Head of caudate nucleus (tissue), 42 donors: ENCODE data around the gene QRSL1.
"Not testable (repeated sequence)": the region's sequence is repeated elsewhere in the genome, so short reads cannot be mapped to it uniquely, and the experiment has no call there.

Experiments used
- DNase-seq, 42 donors: peaks; one replicate each; pipeline versions ENCODE4 v3.0.0 to v3.0.0-alpha.2; 2020 to 2021; ENCODE audit warnings: mixed read lengths in 7 of 42
- intact Hi-C: fragments of 100-400 bp; cut with DNase I; formaldehyde crosslinking; loops from one replicate; pipeline ENCODE4 v1.15.0; 2022

QRSL1 gene

GRCh38 chr6:106620931-106621672, 8.3 kb upstream of the QRSL1 start:
- DNase-seq = no peak
- intact Hi-C loops = no loop called here

DNA sequence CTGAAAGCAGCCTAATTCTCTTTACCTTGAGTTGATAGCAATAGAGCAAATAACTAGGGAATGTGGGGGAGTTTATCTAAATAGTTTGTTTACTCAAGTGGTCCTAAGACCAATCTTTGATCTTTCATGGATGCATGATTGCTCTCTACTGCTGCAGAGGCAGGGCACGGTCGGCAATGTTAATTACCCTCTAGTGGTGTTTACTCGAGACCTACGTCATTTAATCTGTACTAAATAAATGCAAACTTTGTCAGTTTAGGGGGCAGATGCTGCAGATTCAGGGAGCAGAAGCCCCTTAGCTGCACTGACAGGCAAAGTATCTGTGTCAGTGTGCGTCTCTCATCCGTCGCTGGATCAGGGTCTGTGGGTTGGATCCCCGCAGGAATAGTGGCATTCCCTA, 7.0 kb upstream of the QRSL1 start:
- intact Hi-C loops = no loop called here
- DNase-seq = no peak

DNA sequence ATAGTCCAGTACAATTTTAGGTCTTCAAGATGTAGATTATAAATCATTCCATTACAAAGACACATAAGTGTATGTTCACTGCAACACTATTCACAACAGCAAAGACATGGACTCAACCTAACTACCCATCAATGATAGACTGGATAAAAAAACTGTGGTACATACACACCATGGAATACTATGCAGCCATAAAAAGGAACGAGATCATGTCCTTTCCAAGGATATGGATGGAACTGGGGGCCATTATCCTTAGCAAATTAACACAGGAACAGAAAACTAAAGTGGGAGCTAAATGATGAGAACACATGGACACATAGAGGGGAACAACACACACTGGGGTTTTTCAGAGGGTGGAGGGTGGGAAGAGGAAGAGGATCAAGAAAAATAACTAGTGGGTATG, 6.3 kb upstream of the QRSL1 start:
- intact Hi-C loops = no loop called here
- no peak for DNase-seq

DNA sequence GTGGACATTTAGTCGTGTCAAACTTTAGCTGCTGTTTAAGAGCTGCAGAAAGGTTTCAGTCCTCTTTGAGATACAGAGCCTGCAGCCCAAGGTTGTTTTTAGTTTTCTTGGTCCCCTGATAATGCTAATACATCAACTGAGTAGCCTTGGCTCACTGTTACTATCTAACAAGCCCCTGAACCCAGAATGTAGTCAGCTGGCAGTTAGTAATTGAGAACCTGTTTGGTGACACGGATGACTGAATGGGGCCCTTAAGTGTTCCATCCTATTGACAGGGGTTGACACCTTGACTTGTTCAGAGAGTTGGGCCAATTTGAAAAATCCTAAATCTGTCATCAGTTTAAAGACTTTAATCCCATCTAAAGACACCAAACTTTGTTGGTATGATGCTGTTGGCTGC, 2.9 kb upstream of the QRSL1 start:
- DNase-seq = no peak
- intact Hi-C loops = loop anchor here (5.0 kb wide), 1 partner anchor 401 kb away; the partner anchor contains the start of gene MTRES1

DNA sequence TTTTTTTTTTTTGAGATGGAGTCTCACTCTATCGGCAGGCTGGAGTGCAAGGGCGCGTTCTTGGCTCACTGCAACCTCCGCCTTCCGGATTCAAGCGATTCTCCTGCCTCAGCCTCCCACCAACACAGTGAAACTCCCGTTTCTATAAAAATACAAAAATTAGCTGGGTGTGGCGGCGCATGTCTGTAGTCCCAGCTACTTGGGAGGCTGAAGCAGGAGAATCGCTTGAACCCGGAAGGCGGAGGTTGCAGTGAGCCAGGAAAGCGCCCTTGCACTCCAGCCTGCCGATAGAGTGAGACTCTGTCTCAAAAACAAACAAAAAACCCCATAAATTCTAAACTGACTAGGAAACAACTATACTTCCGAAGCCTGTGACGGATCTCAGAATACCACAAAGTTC, 1.6 kb upstream of the QRSL1 start:
- intact Hi-C loops = loop anchor here (5.0 kb wide), 1 partner anchor 400 kb away; the partner anchor contains the start of gene MTRES1
- not testable (repeated sequence) for DNase-seq

DNA sequence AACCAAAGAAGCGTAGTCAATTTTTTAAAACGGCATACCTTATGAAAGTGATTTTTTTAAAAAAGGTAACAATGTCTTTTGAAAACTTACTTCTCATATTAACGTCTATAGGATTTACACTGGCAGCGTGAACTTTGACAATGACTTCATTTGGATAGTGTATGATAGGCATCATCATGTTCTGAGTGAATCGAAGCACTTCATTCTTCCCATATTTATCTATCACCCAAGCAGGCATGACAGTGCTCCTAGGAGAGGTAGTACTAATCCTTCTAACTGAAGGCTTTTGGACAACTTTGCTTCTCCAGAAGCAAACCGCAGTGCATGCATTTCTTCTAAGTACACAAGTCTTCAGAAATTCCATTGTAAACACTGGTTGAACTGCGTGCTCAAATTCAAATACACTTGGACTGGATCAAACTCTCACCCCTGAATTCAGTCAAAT, 698 bp upstream of the QRSL1 start:
- peak in 3 of 42 donors; percentile 3 to 17 (median 6) for DNase-seq

DNA sequence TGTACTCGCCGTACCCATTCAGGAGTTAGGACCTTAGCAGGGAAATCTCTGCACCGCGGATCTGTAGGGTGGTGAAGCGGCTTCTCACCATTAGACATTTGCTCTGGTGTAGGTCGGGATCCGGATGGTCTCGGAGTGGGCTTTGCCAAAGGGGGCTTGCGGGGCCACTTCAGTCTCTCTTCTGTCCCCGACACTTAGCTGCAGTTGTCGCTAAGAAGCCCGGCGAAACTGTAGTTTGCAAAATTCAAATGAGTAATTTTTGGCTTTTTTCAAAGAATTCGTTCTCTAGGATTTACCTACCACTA, 433 bp downstream of the QRSL1 start:
- intact Hi-C loops = loop anchor here (5.0 kb wide), 1 partner anchor 397 kb away; the partner anchor contains the start of gene MTRES1
- DNase-seq = no peak

More for the DNA sequence above, 698 bp upstream of the QRSL1 start:
- intact Hi-C loops = loop anchor here (5.0 kb wide), 1 partner anchor 399 kb away; the partner anchor contains the start of gene MTRES1

- intact Hi-C loops = no loop called here
- no peak for DNase-seq
These were observed 988 bp downstream of the QRSL1 start for GRCh38 chr6:106630366-106630765.

GRCh38 chr6:106631346-106631745, 2.0 kb downstream of the QRSL1 start:
- no peak for DNase-seq
- intact Hi-C loops = no loop called here

GRCh38 chr6:106634565-106634964, 5.2 kb downstream of the QRSL1 start:
- DNase-seq = no peak
- intact Hi-C loops = no loop called here

DNA sequence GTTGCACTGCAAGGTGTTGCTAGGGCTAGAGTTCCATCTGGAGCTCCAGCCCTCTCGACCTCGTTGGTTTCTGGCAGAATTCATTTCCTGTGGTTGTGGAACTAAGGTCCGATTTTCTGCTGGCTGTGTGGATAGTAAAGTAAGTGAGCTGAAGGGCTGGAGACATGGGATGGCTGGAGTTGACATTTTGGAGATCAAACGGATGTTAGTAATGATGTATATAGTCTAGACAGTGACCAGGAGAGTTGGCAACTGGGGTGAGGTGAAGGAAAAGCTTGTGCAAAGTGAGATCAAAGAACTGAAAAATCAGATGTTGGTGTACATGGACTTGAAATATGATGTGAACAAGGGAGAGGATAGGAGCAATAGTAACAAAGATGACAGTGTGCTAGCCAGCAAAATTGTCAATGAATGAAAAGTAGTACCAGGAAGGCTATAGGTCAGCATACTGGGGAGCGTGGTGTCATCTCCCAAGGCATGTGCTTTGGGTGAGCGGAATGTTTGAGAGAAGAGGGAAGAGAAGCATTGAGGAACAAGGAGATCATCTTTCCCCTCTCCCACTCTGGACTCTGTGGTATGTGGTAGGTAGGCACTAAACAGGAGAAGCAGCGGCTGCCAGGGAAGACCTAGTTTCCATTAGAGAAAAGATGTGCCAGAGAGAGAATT, 7.8 kb downstream of the QRSL1 start:
- intact Hi-C loops = no loop called here
- DNase-seq = no peak

- DNase-seq = no peak
- intact Hi-C loops = no loop called here
These were observed 8.5 kb downstream of the QRSL1 start for GRCh38 chr6:106637717-106638341.

DNA sequence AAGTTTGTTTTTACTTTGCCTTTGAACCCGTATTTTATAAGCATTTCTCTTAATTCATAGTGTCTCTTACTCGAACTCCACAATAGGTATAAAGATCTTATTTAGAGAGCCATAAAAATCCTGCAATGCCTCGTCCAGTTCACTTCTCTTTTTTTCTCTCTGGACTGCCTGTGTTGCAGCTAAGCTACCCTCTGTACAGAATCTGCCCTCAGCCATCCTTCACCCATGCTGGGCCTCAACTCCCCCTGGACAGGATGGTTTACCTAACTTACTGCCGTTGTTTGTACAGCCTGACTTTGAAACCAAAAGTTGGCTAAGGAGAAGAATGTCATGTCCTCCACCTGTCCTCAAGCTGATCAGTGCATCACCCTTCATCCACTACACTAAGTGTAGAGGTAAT, 10.4 kb downstream of the QRSL1 start:
- intact Hi-C loops = no loop called here
- DNase-seq = no peak

DNA sequence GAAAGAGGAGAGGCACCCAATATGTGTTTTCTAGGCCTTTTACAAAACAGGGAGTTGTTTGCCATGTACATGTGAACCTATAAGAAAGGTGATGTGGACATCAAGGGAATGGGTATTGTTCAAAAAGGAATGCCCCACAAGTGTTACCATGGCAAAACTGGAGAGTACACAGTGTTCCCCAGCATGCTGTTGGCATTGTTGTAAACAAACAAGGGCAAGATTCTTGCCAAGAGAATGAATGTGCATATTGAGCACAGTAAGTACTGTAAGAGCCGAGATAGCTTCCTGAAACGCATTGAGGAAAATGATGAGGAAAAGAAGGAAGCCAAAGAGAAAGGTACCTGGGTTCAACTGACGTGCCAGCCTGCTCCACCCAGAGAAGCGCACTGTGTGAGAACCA, 13.1 kb downstream of the QRSL1 start:
- no peak for DNase-seq
- intact Hi-C loops = no loop called here

DNA sequence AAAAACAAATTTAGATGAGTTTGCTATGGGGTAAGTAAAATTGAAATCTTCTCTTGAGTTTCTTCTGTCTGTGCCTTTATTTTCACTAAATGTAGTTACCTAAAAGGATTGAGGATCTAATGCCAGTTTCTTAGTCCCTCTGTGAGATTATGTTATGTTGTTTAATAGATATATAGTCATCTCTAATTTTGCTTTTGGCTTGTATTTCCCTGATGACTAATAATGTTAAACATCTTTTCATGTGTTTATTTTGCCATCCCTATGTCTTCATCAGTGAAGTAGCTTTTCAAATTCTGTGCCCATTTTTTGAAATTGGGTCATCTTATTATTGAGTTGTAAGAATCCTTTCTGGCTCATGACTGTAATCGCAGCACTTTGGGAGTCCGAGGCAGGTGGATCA, 13.7 kb downstream of the QRSL1 start:
- DNase-seq = no peak
- intact Hi-C loops = no loop called here

- DNase-seq = peak in 4 of 42 donors; percentile 12 to 51 (median 32)
- intact Hi-C loops = no loop called here
These were observed 19.4 kb downstream of the QRSL1 start for GRCh38 chr6:106648651-106649308.

DNA sequence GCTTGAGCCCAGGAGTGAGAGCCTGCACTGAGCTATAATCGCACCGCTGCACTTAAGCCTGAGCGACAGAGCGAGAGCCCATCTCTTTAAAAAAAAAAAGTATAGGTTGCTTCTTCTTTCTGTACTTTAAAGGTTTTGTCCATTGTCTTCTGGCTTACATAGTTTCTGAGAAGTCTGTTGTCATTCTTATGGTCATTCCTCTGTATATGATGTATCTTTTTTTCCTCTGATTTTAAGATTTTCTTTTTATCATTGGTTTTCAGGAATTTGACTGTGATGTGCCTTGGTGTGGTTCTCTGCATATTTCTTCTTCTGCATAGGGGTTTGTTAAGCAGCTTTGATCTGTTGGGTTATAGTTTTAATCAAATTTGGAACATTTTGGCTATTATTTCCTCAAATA, 29.1 kb downstream of the QRSL1 start:
- no peak for DNase-seq
- intact Hi-C loops = no loop called here

GRCh38 chr6:106659859-106660258, 30.5 kb downstream of the QRSL1 start:
- no peak for DNase-seq
- intact Hi-C loops = no loop called here

DNA sequence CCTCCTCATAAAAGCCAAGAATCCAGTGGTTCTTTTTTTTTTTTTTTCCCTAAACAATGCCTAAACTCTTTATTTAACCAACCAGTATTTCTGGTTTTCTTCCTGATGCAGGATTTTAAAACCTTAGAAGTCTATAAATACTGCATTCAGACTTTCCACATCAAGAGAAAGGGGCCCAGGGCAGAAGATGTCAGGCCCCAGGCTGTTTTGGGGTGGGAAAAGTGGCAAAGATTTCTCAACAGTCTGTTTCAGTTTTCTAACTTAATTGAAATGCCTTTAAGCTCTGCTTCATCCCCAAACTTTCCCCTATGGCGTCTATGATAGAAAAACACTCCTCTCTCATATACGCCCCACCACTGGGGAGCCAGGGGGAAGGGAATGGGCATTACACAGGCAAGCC, 33.1 kb downstream of the QRSL1 start:
- intact Hi-C loops = no loop called here
- no peak for DNase-seq
